Measurements from ENCODE around the gene TMTC1.

The TMTC1 gene

GRCh38 chr12:29778531-29778930, 5.2 kb downstream of the TMTC1 start:
- no peak for DNase-seq

- no peak for DNase-seq
Observed at GRCh38 chr12:29773076-29773475, 10.7 kb downstream of the TMTC1 start.

- no peak for DNase-seq
Observed at GRCh38 chr12:29771786-29772185, 12.0 kb downstream of the TMTC1 start.

GRCh38 chr12:29771165-29771564, 12.6 kb downstream of the TMTC1 start:
- no peak for DNase-seq

GRCh38 chr12:29769162-29769858, 14.4 kb downstream of the TMTC1 start:
- peak; percentile 68 for DNase-seq

- DNase-seq, result no peak
Observed at GRCh38 chr12:29768372-29768771, 15.4 kb downstream of the TMTC1 start.

GRCh38 chr12:29763301-29763683, 20.4 kb downstream of the TMTC1 start:
- no peak for DNase-seq

- DNase-seq, result no peak
Observed at GRCh38 chr12:29762637-29763300, 21.0 kb downstream of the TMTC1 start.

GRCh38 chr12:29759950-29760349, 23.8 kb downstream of the TMTC1 start:
- no peak for DNase-seq

GRCh38 chr12:29756741-29757390, 26.9 kb downstream of the TMTC1 start:
- DNase-seq, result no peak

- no peak for DNase-seq
Observed at GRCh38 chr12:29754235-29755189, 29.2 kb downstream of the TMTC1 start.

GRCh38 chr12:29752121-29752520, 31.6 kb downstream of the TMTC1 start:
- DNase-seq, result no peak

GRCh38 chr12:29751676-29752075, 32.1 kb downstream of the TMTC1 start:
- no peak for DNase-seq

GRCh38 chr12:29750928-29751220, 32.9 kb downstream of the TMTC1 start:
- DNase-seq, result no peak

- peak; percentile 40 for DNase-seq
Observed at GRCh38 chr12:29750131-29750927, 33.4 kb downstream of the TMTC1 start.

- no peak for DNase-seq
Observed at GRCh38 chr12:29744365-29744764, 39.4 kb downstream of the TMTC1 start.

GRCh38 chr12:29743801-29744200, 39.9 kb downstream of the TMTC1 start:
- DNase-seq, result peak; percentile 67

GRCh38 chr12:29743077-29743476, 40.7 kb downstream of the TMTC1 start:
- DNase-seq, result no peak

- DNase-seq, result peak; percentile 28
Observed at GRCh38 chr12:29742646-29743045, 41.1 kb downstream of the TMTC1 start.

GRCh38 chr12:29741342-29742241, 42.1 kb downstream of the TMTC1 start:
- peak; percentile 80 for DNase-seq

GRCh38 chr12:29739279-29739991, 44.3 kb downstream of the TMTC1 start:
- no peak for DNase-seq

Measured in NCI-H226 (cell line).